ENCODE results near the gene METTL9.

GRCh38 chr16:21554795-21555585 lies 44.4 kb upstream of the METTL9 start:
- TF ChIP-seq MYC (IDR thresholded peaks at IDR 0.05; ENCODE audit: low read depth, low read length), result peak; percentile 94
- TF ChIP-seq MYC (CRISPR knock-in tag; IDR thresholded peaks at IDR 0.05; ENCODE audit: borderline replicate concordance, low read depth), result no peak
- no peak for TF ChIP-seq NR1H2 (CRISPR knock-in tag; IDR thresholded peaks at IDR 0.05)
- TF ChIP-seq EZH2 (IDR thresholded peaks at IDR 0.05; ENCODE audit: borderline replicate concordance, low read depth, low read length), result no peak
- peak; percentile 97 to 98 (median 98) for TF ChIP-seq CTCF (IDR thresholded peaks at IDR 0.05 in 2 of 3, conservative IDR thresholded peaks at IDR 0.05 in 1 of 3; ENCODE audit: insufficient read depth in 2 of 3, low read depth in 1 of 3, low read length in 3 of 3)
- TF ChIP-seq NFRKB (IDR thresholded peaks at IDR 0.05; ENCODE audit: low read depth), result no peak
- no peak for TF ChIP-seq EP300 (IDR thresholded peaks at IDR 0.05; ENCODE audit: low read length)
- peak; percentile 29 to 65 for TF ChIP-seq E2F6 (IDR thresholded peaks at IDR 0.05; ENCODE audit: borderline replicate concordance in 1 of 2, extremely low read depth in 1 of 2, insufficient read depth in 1 of 2, insufficient read length in 1 of 2, low read depth in 1 of 2, low read length in 1 of 2, poor library complexity in 1 of 2, severe bottlenecking in 1 of 2)
- no peak for TF ChIP-seq CEBPB (tag; IDR thresholded peaks at IDR 0.05)
- no peak for TF ChIP-seq HNRNPL (IDR thresholded peaks at IDR 0.05; ENCODE audit: low read depth, low read length)

Data from K562 (cell line).